Adipose tissue (tissue), 3 donors: ENCODE results near the gene C14orf180. TPM values are rescaled to one million over a fixed set of nuclear protein-coding genes. Genes with fewer than 3 reads are reported as not detected.
"Not testable (repeated sequence)": the region's sequence is repeated elsewhere in the genome, so short reads cannot be mapped to it uniquely, and the experiment has no call there.

Experiments
- H3K27ac ChIP-seq: one replicate; pipeline ENCODE4 v1.5.1; 2013; ENCODE audit warnings: low read depth, low read length
- WGBS, 3 donors: extraction: QIAGEN DNeasy Blood & Tissue Kit; methylation state at CpG; one replicate each; pipeline ENCODE4 v1.1.7; 2013; 5-methylcytosine and 5-hydroxymethylcytosine counted together
- polyA plus RNA-seq, 3 donors: library from polyadenylated mRNA; stranded (reverse); fragments of 200-250 nt; gene quantifications; one replicate each; pipeline ENCODE4 v1.2.3, GENCODE V29; 2013
- donor health status: healthy with polysubstance abuse.
- donor health status: Bipolar disorder and iron deficiency.
- donor health status: healthy.

C14orf180 gene
- polyA plus RNA-seq, 3 donors: 9.5 to 105 (median 28.3) TPM

GRCh38 chr14:104633276-104634137 lies 53.9 kb downstream of the C14orf180 start:
- 71 to 75% (median 72%) methylated on average over 23 to 24 of the region's 24 CpGs for WGBS, 3 donors
- no peak overlapping the region for H3K27ac ChIP-seq

GRCh38 chr14:104634138-104634760 lies 54.7 kb downstream of the C14orf180 start:
- WGBS, 3 donors: 86 to 89% (median 88%) methylated on average over 20 of the region's 20 CpGs
- no peak overlapping the region for H3K27ac ChIP-seq

- H3K27ac ChIP-seq: no peak overlapping the region
- WGBS, 3 donors: 82 to 84% (median 83%) methylated on average over 21 to 26 of the region's 26 CpGs
Observed at GRCh38 chr14:104634886-104635570, 55.5 kb downstream of the C14orf180 start.

GRCh38 chr14:104635717-104636116 lies 56.2 kb downstream of the C14orf180 start:
- no peak overlapping the region for H3K27ac ChIP-seq
- 80 to 85% (median 84%) methylated on average over 13 of the region's 14 CpGs for WGBS, 3 donors

GRCh38 chr14:104636131-104636530 lies 56.6 kb downstream of the C14orf180 start:
- no peak overlapping the region for H3K27ac ChIP-seq
- 80 to 85% (median 82%) methylated on average over 11 of the region's 11 CpGs for WGBS, 3 donors

- not testable (repeated sequence) for H3K27ac ChIP-seq
- WGBS, 3 donors: 82 to 90% (median 84%) methylated on average over 25 to 36 of the region's 39 CpGs
Observed at GRCh38 chr14:104636846-104637545, 57.4 kb downstream of the C14orf180 start.

GRCh38 chr14:104637546-104638003 lies 58.0 kb downstream of the C14orf180 start:
- 59 to 84% (median 79%) methylated on average over 5 of the region's 5 CpGs for WGBS, 3 donors
- no peak overlapping the region for H3K27ac ChIP-seq

- no peak overlapping the region for H3K27ac ChIP-seq
- WGBS, 3 donors: 21 to 50% (median 46%) methylated on average over 12 of the region's 12 CpGs
Observed at GRCh38 chr14:104638190-104638589, 58.6 kb downstream of the C14orf180 start.

- H3K27ac ChIP-seq: no peak overlapping the region
- 65 to 80% (median 72%) methylated on average over 13 of the region's 13 CpGs for WGBS, 3 donors
Observed at GRCh38 chr14:104638927-104639450, 59.4 kb downstream of the C14orf180 start.

- no peak overlapping the region for H3K27ac ChIP-seq
- WGBS, 3 donors: 24 to 47% (median 42%) methylated on average over 5 of the region's 5 CpGs
Observed at GRCh38 chr14:104639471-104639870, 59.9 kb downstream of the C14orf180 start.

Other genes with a start within 250 kb of the C14orf180 start
- 1 to 10 TPM in 1 of 3 donors, under 1 TPM in 1, not detected in 1; 0.10 to 4.2 TPM for gene TMEM179, start 25.0 kb downstream of the C14orf180 start, polyA plus RNA-seq
- 100 to 1,000 TPM in 2 of 3 donors, 10 to 100 TPM in 1; 20.3 to 105 (median 101) TPM for gene INF2, start 109.9 kb downstream of the C14orf180 start, polyA plus RNA-seq
- 10 to 100 TPM in 2 of 3 donors, 1 to 10 TPM in 1; 4.3 to 13.6 (median 12.6) TPM for gene ADSS1, start 144.5 kb downstream of the C14orf180 start, polyA plus RNA-seq
- 100 to 1,000 TPM; 148 to 213 (median 182) TPM for gene SIVA1, start 173.4 kb downstream of the C14orf180 start, polyA plus RNA-seq
- 100 to 1,000 TPM in 2 of 3 donors, 10 to 100 TPM in 1; 70.4 to 158 (median 126) TPM for gene AKT1, start 216.0 kb downstream of the C14orf180 start, polyA plus RNA-seq
- 1 to 10 TPM; 2.8 to 8.4 (median 5.2) TPM for gene ZBTB42, start 221.3 kb downstream of the C14orf180 start, polyA plus RNA-seq